ENCODE measurements around the gene KRTAP6-2.

GRCh38 chr21:30615199-30615598 lies 16.5 kb upstream of the KRTAP6-2 start:
- TF ChIP-seq CTCF (IDR thresholded peaks at IDR 0.05; ENCODE audit: low read length) (no peak), EZH2 (IDR thresholded peaks at IDR 0.05; ENCODE audit: borderline replicate concordance, low read length) (no peak)

Measured in OCI-LY1 (cell line).